CD4-positive, CD25-positive, alpha-beta regulatory T cell (primary cell): ENCODE results near the gene EFCAB5. TPM values are rescaled to one million over a fixed set of nuclear protein-coding genes. Genes with fewer than 3 reads are reported as not detected.
A peak's percentile ranks its signal among the peaks of the same experiment; 100 is the strongest.
"Not testable (repeated sequence)": the region's sequence is repeated elsewhere in the genome, so short reads cannot be mapped to it uniquely, and the experiment has no call there.

Source experiments
- ATAC-seq, 2 donors: fragments of 150-1000 bp; cut with Tn5 transposase; one replicate each; pipeline ENCODE4 v1.10.0; 2021; ENCODE audit warnings: low read depth in 2 of 2, moderate number of reproducible peaks in 2 of 2, moderate library complexity in 1 of 2
- DNase-seq, 3 donors: peaks; one replicate each; pipeline versions ENCODE4 v3.0.0 to v3.0.0-alpha.2; 2012 to 2022; ENCODE audit warnings: mixed read lengths in 1 of 3
- H3K27ac ChIP-seq: one replicate; pipeline ENCODE4 v1.7.0; 2013; ENCODE audit warnings: mild to moderate bottlenecking, low read length; ENCODE audit not compliant: insufficient read depth, poor library complexity, severe bottlenecking
- H3K27me3 ChIP-seq: one replicate; pipeline ENCODE4 v1.7.0; 2013; ENCODE audit warnings: low read length; ENCODE audit not compliant: control insufficient read depth, insufficient read depth
- H3K36me3 ChIP-seq: one replicate; pipeline ENCODE4 v1.7.0; 2013; ENCODE audit warnings: mild to moderate bottlenecking, low read length, moderate library complexity; ENCODE audit not compliant: control insufficient read depth, insufficient read depth
- H3K4me1 ChIP-seq: 2 replicates; pipeline ENCODE4 v1.7.0; 2013; ENCODE audit warnings: mild to moderate bottlenecking, low read length; ENCODE audit not compliant: insufficient read depth, control insufficient read depth, poor library complexity, severe bottlenecking
- H3K4me3 ChIP-seq: one replicate; pipeline ENCODE4 v1.7.0; 2013; ENCODE audit warnings: low read depth, mild to moderate bottlenecking, low read length, moderate library complexity
- H3K9me3 ChIP-seq, 2 experiments: 1 replicate in 1 of 2; 2 replicates in 1 of 2; pipeline ENCODE4 v1.7.0; 2013; ENCODE audit warnings: low read length in 2 of 2, mild to moderate bottlenecking in 1 of 2, moderate library complexity in 1 of 2; ENCODE audit not compliant: control insufficient read depth in 2 of 2
- H3K27ac Mint-ChIP-seq, 3 donors: one replicate each; pipeline ENCODE4 v1.8.0; 2020 to 2022; ENCODE audit warnings: mild to moderate bottlenecking in 3 of 3, mixed read lengths in 3 of 3, moderate library complexity in 2 of 3
- H3K27me3 Mint-ChIP-seq: one replicate; pipeline ENCODE4 v1.8.0; 2022; ENCODE audit warnings: mild to moderate bottlenecking, mixed read lengths
- H3K36me3 Mint-ChIP-seq: one replicate; pipeline ENCODE4 v1.8.0; 2020; ENCODE audit warnings: mixed read lengths
- H3K4me1 Mint-ChIP-seq, 4 donors: one replicate each; pipeline ENCODE4 v1.8.0; 2020 to 2022; ENCODE audit warnings: mixed read lengths in 4 of 4, mild to moderate bottlenecking in 1 of 4
- H3K4me3 Mint-ChIP-seq, 4 donors: one replicate each; pipeline ENCODE4 v1.8.0; 2020 to 2022; ENCODE audit warnings: mild to moderate bottlenecking in 4 of 4, mixed read lengths in 4 of 4, moderate library complexity in 3 of 4
- H3K9me3 Mint-ChIP-seq, 7 donors: one replicate each; pipeline ENCODE4 v1.8.0; 2020 to 2022; ENCODE audit warnings: mixed read lengths in 7 of 7, mild to moderate bottlenecking in 3 of 7, moderate library complexity in 2 of 7
- polyA plus RNA-seq, 4 donors: library from polyadenylated mRNA; unstranded; fragments of 300-500 nt; fragmentation: Illumina TruSeq; gene quantifications; one replicate each; pipeline ENCODE4 v1.2.3, GENCODE V29; 2021
- total RNA-seq: library from RNA; stranded (reverse); gene quantifications from one replicate; pipeline ENCODE4 v1.2.3, GENCODE V29; 2022

Gene EFCAB5
- total and polyA plus RNA-seq, 5 donors from 2014 or later: 0.21 to 2.1 (median 0.36) TPM

DNA sequence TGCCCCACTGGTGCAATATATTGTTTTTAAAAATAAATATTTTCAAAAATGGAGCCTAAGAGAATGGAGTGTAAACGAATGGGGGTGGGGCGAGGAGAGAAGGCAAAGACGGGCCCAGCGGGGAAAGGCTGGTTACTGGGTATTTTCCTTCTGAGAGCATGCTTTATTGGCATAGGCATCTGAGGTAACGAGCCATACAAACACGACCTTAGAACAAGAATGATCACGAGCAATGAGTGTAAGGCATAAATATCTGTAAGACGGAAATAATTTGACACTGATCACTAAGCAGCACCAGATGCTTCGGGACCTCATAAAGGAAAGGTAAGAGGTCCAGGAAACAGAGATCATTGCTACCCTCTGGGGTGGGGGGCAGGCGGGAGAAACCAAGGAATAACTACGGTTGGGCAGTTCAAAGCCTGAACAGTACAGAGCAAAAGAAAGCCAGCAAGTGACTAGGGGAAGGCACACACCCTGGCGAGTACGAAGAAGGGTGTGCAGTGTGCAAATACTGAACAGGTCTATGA lies 12.4 kb upstream of the EFCAB5 start:
- ATAC-seq: no peak
- no peaks in the 10 kb centered on the region for H3K27me3 Mint-ChIP-seq
- H3K27ac ChIP-seq: peak overlapping the region; percentile 92

GRCh38 chr17:29929533-29930408 lies 11.7 kb upstream of the EFCAB5 start, which contains the start of gene SSH2:
SSH2 (minus strand) TSS chr17:29930228; CDS start chr17:29930000, 228 bp downstream.
- H3K4me3 Mint-ChIP-seq: no peak within 1 kb of the TSS
- H3K27ac Mint-ChIP-seq: peak within 1 kb of the TSS in 1 of 3 donors; percentile 94
- no peaks in the 10 kb centered on the region for H3K36me3 Mint-ChIP-seq
- Histone ChIP-seq H3K4me1 (peaks cover 33% of the 10 kb centered on the region), H3K36me3 (no peaks in the 10 kb centered on the region), H3K27ac (peak within 1 kb of the TSS; percentile 92), H3K9me3 (no peaks in the 10 kb centered on the region), H3K4me3 (peak within 1 kb of the TSS; percentile 95), H3K27me3 (no peaks in the 10 kb centered on the region)
- peaks cover 18 to 32% (median 22%) of the 10 kb centered on the region in 4 donors for H3K4me1 Mint-ChIP-seq
- ATAC-seq (peak; percentile 67 to 72), DNase-seq (peak; percentile 85 to 94 (median 87))
- no peaks in the 10 kb centered on the region for H3K9me3 Mint-ChIP-seq
- no peaks in the 10 kb centered on the region for H3K27me3 Mint-ChIP-seq

More for the DNA sequence above, 12.4 kb upstream of the EFCAB5 start:
- no peak overlapping the region for H3K4me3 Mint-ChIP-seq
- H3K4me1 Mint-ChIP-seq: peaks cover 18 to 32% (median 24%) of the 10 kb centered on the region in 4 donors
- H3K27ac Mint-ChIP-seq: peak overlapping the region in 1 of 3 donors; percentile 94
- Histone ChIP-seq H3K4me3 (peak overlapping the region; percentile 95), H3K27me3 (no peaks in the 10 kb centered on the region), H3K36me3 (no peaks in the 10 kb centered on the region), H3K9me3 (no peaks in the 10 kb centered on the region), H3K4me1 (peaks cover 33% of the 10 kb centered on the region)
- H3K9me3 Mint-ChIP-seq: no peaks in the 10 kb centered on the region
- no peaks in the 10 kb centered on the region for H3K36me3 Mint-ChIP-seq
- peak in 2 of 3 donors; percentile 3 to 42 for DNase-seq

- H3K36me3 ChIP-seq: no peaks in the 10 kb centered on the region
- Mint-ChIP-seq H3K9me3 (no peaks in the 10 kb centered on the region), H3K4me3 (no peak overlapping the region), H3K4me1 (peaks cover 18 to 32% (median 22%) of the 10 kb centered on the region in 4 donors), H3K36me3 (no peaks in the 10 kb centered on the region), H3K27ac (no peak overlapping the region), H3K27me3 (no peaks in the 10 kb centered on the region)
- no peaks in the 10 kb centered on the region for H3K27me3 ChIP-seq
- H3K9me3 ChIP-seq: no peaks in the 10 kb centered on the region
- H3K4me3 ChIP-seq: peak overlapping the region; percentile 89
- H3K27ac ChIP-seq: peak overlapping the region; percentile 92
- peak; percentile 17 to 21 for ATAC-seq
- peak in 1 of 3 donors; percentile 25 for DNase-seq
- H3K4me1 ChIP-seq: peaks cover 33% of the 10 kb centered on the region
Measured at GRCh38 chr17:29930409-29931010, 10.9 kb upstream of the EFCAB5 start.

DNA sequence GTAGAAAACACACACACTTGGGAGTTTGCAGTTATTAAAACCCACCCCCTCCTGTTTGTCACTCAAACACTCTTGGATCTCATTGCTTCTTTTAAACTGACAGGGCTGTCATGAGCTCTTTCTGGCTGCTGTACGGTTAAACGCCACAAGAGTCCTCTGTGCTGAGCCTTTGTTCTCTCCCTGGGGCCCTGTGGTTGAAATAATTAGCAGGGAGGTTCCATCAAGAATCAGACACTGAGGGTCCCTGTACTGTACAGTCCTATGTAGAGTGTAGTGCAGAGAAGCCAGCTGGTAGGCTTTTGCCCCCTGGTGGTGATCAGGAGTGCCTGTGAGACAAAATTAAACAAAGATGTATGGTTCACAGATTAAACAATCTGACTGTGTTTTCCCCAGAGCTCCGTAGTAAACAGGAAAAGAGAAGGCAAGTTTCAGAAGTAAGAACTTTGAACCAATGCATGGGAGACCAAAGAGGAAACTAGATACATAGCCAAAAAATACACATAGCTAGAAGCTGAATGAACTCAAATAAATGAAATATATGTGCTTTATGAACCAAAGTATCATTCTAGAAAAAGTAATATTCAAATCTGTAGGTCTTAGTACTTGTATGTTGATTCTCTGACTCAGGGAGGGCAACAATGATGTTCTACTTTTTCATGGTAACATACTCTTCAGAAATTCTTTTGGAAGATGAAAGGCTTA lies 10.1 kb upstream of the EFCAB5 start:
- H3K4me3 Mint-ChIP-seq: no peak overlapping the region
- Histone ChIP-seq H3K27me3 (no peaks in the 10 kb centered on the region), H3K36me3 (no peaks in the 10 kb centered on the region), H3K4me3 (peak overlapping the region; percentile 89), H3K4me1 (peaks cover 33% of the 10 kb centered on the region), H3K9me3 (no peaks in the 10 kb centered on the region), H3K27ac (peak overlapping the region; percentile 92)
- no peak overlapping the region for H3K27ac Mint-ChIP-seq
- H3K36me3 Mint-ChIP-seq: no peaks in the 10 kb centered on the region
- peak; percentile 66 to 89 (median 84) for DNase-seq
- peaks cover 18 to 29% (median 20%) of the 10 kb centered on the region in 4 donors for H3K4me1 Mint-ChIP-seq
- peaks cover 0 to 3% (median 0%) of the 10 kb centered on the region in 7 donors for H3K9me3 Mint-ChIP-seq
- ATAC-seq: peak; percentile 80 to 82
- H3K27me3 Mint-ChIP-seq: no peaks in the 10 kb centered on the region

DNA sequence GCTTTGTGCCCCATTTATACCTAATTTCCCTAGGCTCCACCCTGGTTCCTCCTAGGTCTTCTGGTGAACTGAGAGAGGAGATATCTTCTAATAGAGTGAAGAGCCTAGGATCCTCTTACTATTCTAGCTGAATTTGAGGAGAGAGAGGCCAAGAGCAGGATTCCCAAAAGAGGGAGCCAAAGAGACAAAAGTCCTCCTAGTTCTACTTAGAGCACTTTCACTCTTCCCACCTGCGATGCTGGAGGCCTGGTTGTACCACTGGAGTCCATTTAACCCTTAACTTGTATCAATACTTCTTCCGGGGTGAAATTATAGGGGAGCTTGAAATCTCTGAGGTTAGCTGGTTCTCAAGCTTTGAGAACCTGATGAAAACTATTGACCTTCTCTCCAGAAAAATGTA lies 8.1 kb upstream of the EFCAB5 start:
- Histone ChIP-seq H3K27me3 (no peaks in the 10 kb centered on the region), H3K4me1 (peaks cover 29% of the 10 kb centered on the region), H3K9me3 (no peaks in the 10 kb centered on the region), H3K4me3 (no peak overlapping the region), H3K36me3 (no peaks in the 10 kb centered on the region), H3K27ac (no peak overlapping the region)
- no peak for ATAC-seq
- peaks cover 0 to 3% (median 0%) of the 10 kb centered on the region in 7 donors for H3K9me3 Mint-ChIP-seq
- DNase-seq: no peak
- no peaks in the 10 kb centered on the region for H3K36me3 Mint-ChIP-seq
- no peaks in the 10 kb centered on the region for H3K27me3 Mint-ChIP-seq
- peaks cover 1 to 10% (median 6%) of the 10 kb centered on the region in 4 donors for H3K4me1 Mint-ChIP-seq
- H3K4me3 Mint-ChIP-seq: no peak overlapping the region
- peak overlapping the region in 1 of 3 donors; percentile 65 for H3K27ac Mint-ChIP-seq

- H3K4me3 Mint-ChIP-seq, H3K27ac Mint-ChIP-seq, H3K9me3 ChIP-seq, H3K27me3 ChIP-seq, H3K27ac ChIP-seq, H3K36me3 ChIP-seq, DNase-seq, H3K4me3 ChIP-seq, ATAC-seq, H3K9me3 Mint-ChIP-seq, H3K36me3 Mint-ChIP-seq, H3K4me1 Mint-ChIP-seq, H3K27me3 Mint-ChIP-seq: not testable (repeated sequence)
- H3K4me1 ChIP-seq: peaks cover 13% of the 10 kb centered on the region
Measured at GRCh38 chr17:29935909-29936308, 5.5 kb upstream of the EFCAB5 start.

GRCh38 chr17:29936724-29937123 lies 4.7 kb upstream of the EFCAB5 start:
- no peaks in the 10 kb centered on the region for H3K9me3 ChIP-seq
- Mint-ChIP-seq H3K36me3 (no peaks in the 10 kb centered on the region), H3K4me3 (no peak overlapping the region), H3K27me3 (no peaks in the 10 kb centered on the region), H3K4me1 (no peaks in the 10 kb centered on the region), H3K27ac (no peak overlapping the region), H3K9me3 (peaks cover 0 to 3% (median 0%) of the 10 kb centered on the region in 7 donors)
- no peak for ATAC-seq
- H3K4me1 ChIP-seq: peaks cover 4% of the 10 kb centered on the region
- H3K27me3 ChIP-seq: no peaks in the 10 kb centered on the region
- H3K4me3 ChIP-seq: no peak overlapping the region
- no peak overlapping the region for H3K27ac ChIP-seq
- no peak for DNase-seq
- no peaks in the 10 kb centered on the region for H3K36me3 ChIP-seq
